HK-2 (cell line): Measurements from ENCODE around the gene PPME1.
A peak's percentile ranks its signal among the peaks of the same experiment; 100 is the strongest.
"Not testable (repeated sequence)": the region's sequence is repeated elsewhere in the genome, so short reads cannot be mapped to it uniquely, and the experiment has no call there.

Experiments used
- DNase-seq: peaks from one replicate; pipeline ENCODE4 v3.0.0-alpha.2; 2018; ENCODE audit not compliant: unreplicated experiment

The PPME1 gene, protein sequence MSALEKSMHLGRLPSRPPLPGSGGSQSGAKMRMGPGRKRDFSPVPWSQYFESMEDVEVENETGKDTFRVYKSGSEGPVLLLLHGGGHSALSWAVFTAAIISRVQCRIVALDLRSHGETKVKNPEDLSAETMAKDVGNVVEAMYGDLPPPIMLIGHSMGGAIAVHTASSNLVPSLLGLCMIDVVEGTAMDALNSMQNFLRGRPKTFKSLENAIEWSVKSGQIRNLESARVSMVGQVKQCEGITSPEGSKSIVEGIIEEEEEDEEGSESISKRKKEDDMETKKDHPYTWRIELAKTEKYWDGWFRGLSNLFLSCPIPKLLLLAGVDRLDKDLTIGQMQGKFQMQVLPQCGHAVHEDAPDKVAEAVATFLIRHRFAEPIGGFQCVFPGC

GRCh38 chr11:74170694-74171629, at the start of gene PPME1, which contains the start of gene C2CD3:
TSS of gene PPME1 (plus strand) at chr11:74171289. CDS start at chr11:74171422, 133 bp downstream.
TSS of gene C2CD3 (minus strand) at chr11:74171002. CDS start at chr11:74170792, 210 bp downstream.
- DNase-seq, result peak; percentile 96

- DNase-seq, result no peak
These were observed 49.3 kb upstream of the PPME1 start for GRCh38 chr11:74121804-74122203.

GRCh38 chr11:74123008-74123448, 48.1 kb upstream of the PPME1 start:
- DNase-seq, result no peak

DNA sequence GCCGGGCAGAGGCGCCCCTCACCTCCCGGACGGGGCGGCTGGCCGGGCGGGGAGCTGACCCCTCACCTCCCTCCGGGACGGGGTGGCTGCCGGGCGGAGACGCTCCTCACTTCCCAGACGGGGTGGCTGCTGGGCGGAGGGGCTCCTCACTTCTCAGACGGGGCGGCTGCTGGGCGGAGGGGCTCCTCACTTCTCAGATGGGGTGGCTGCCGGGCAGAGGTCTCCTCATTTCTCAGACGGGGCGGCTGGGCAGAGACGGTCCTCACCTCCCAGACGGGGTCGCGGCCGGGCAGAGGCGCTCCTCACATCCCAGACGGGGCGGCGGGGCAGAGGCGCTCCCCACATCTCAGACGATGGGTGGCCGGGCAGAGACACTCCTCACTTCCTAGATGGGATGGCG, 42.0 kb upstream of the PPME1 start:
- not testable (repeated sequence) for DNase-seq

GRCh38 chr11:74132833-74133232, 38.3 kb upstream of the PPME1 start:
- no peak for DNase-seq

DNA sequence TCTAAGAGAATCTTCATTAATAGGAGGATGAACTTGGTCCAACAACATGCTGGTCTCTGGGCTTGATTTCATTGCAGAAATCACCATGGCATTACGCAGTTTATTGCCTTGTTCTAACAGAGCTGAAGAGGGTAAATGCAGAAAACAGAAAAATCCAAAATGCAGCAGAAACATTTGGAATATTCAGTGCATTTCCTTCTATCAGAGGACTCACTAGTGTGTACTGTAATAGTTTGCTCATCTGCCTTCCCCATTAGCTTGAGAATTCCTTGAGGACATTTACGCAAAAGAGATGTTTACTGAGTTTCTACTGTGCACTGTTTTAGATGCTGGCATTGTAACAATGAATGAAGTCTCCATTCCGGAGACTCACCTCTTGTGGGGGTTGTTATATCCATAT, 37.7 kb upstream of the PPME1 start:
- DNase-seq, result no peak

DNA sequence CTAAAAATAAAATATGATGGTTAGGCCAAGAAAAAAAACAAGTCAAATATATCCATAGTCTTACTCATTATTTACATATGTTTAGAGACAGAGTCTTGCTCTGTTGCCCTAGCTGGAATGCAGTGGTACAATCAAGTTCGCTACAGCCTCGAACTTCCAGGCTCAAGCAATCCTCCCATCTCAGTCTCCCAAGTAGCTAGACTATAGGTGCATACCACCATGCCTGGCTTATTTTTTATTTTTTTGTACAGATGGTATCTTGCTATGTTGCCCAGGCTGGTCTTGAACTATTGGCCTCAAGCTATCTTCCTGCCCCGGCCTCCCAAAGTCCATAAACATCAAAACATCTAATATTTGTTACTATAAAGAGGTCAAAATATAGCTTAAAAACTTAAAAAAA, 36.4 kb upstream of the PPME1 start:
- no peak for DNase-seq

DNA sequence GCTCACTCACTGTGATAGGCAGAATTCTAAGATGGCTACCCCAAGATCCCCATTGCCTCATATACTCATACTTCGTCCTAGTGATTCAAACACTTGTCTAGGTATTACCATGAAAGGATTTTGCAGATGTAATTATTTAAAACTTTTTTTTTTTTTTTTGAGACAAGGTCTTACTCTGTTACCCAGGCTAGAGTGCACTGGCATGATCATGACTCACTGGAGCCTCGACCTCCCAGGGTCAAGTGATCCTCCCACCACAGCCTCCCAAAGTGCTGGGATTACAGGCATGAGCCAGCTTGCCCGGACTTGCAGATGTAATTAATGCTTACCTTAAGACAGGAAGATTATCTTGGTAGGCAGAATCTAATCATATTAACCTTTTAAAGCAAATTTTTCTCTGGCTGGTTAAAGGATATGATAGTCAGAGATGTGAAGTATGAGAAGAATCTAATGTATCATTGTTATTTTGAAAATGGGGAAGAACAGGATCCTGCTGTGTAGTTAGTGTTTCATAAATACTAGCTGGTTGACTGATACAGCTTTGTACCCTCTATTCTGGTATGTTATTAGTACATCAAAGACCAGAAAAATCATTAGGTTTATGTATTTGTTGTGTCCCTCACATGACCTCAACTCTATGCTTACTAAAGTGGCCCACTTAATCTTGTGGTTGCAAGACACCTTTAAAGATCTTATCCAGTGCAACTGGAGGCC, 35.8 kb upstream of the PPME1 start:
- DNase-seq, result peak; percentile 76

DNA sequence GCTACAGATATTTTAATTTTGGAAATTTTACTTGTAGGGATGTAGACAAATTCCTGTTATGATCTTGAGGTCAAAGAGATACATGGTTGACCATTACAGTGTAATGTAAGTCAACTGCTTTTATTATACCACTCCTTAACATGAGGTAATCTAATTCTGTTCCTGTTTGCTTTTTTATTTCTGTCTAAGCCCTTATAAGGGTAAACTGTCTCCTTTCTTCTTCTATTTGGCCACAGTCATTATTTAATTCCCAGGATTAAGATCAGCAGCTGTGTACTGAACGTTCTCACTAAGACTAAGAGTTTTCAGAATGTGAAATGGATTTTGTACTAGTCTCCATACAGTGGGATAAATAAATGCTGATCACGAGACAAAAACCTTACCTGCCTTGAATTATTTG, 33.1 kb upstream of the PPME1 start:
- no peak for DNase-seq

DNA sequence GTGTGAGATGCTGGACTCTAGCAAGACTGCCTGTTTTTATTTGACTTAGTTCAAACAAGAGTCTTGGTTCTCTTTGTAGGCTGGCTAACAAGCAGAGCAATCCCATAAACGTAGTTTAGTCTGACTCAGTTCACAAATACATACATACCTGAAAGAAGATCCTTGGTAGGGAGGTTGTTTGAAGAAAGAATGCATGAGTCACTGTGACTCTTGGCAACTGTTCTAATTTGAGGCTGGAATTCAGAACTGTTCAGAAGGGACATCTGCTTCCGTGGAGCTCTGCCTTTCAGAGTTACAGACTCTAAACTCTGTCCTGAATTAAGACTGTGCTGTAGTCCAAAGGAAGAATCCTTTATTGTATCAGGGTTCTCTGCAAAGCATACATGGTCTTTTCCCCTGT, 32.5 kb upstream of the PPME1 start:
- no peak for DNase-seq

GRCh38 chr11:74139151-74139918, 31.8 kb upstream of the PPME1 start:
- DNase-seq, result no peak

- DNase-seq, result not testable (repeated sequence)
These were observed 31.1 kb upstream of the PPME1 start for GRCh38 chr11:74139919-74140431.

DNA sequence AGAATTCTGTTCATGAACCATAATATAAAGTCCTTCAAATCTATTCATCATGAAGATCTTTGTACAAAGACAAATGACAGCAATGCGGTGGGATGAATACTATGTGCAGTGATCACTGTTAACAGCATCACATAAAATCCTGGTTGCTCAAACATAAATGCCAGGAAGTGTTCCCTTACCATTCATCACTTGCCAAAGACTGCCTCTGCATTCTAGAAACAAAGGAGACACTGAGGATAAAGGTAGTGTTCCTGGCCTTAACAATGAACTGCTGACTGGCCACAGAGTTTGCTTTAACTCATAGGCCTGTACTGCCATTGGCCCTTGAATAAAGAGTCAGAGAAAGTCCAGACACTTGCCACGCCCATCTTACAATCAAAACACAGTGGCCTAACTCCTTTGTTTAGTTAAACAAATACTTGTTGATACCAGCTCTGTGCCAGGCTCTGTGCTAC, 29.8 kb upstream of the PPME1 start:
- no peak for DNase-seq

DNA sequence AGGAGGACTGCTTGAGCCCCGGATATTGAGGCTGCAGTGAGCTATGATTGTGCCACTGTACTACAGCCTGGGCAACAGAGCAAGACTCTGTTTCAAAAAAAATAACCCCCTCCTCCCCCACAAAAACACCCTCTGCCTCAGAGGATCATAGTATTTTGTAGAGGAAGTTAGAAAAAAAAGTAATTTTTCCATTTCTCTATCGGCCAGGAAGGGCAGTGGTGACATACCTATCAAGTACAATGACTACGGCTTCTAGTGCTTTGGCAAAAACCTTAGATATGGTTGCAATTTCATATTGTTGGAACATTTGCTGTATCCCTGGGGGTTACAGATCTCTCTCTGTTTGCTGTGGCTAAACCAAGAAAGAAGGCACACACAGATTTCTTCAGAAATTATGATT, 29.2 kb upstream of the PPME1 start:
- no peak for DNase-seq

- DNase-seq, result no peak
These were observed 28.5 kb upstream of the PPME1 start for GRCh38 chr11:74142624-74143023.

DNA sequence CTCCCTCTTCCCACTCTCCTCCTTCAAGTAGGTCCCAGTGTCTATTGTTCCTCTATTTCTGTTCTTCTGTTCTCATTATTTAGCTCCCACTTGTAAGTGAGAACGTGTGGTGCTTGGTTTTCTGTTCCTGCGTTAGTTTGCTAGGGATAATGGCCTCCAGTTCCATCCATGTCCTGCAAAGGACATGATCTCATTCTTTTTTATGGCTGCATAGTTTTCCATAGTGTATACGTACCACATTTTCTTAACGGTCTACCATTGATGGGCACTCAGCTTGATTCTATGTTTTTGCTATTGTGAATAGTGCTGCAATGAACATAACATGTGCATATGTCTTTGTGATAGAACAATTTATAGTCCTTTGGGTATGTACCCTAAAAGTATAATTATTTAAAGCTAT, 26.5 kb upstream of the PPME1 start:
- no peak for DNase-seq

GRCh38 chr11:74147199-74147929, 23.7 kb upstream of the PPME1 start:
- no peak for DNase-seq

DNA sequence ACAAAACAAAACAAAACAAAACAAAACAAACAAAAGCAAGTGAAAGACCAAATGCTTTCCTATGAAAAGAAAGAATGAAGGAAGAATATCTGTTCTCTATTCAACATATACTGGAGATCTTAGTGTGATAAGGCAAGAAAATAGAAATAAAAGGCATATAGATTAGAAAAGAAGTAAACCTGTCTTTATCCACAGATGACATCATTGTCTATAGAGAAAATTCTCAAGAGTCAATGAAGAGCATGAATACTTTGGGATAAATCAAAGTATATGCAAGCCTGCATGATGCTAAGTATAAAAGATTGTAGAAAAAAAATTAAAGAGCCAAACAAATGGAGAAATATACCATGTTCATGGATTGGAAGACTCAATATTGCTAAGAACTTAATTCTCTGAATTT, 17.9 kb upstream of the PPME1 start:
- no peak for DNase-seq

- no peak for DNase-seq
These were observed 16.3 kb upstream of the PPME1 start for GRCh38 chr11:74154620-74155281.

- DNase-seq, result no peak
These were observed 13.9 kb upstream of the PPME1 start for GRCh38 chr11:74157169-74157568.
